ENCODE data around the gene PNMA8C.
"Not testable (repeated sequence)": the region's sequence is repeated elsewhere in the genome, so short reads cannot be mapped to it uniquely, and the experiment has no call there.

The PNMA8C gene

GRCh38 chr19:46435009-46435408 lies 6.3 kb upstream of the PNMA8C start:
- H3K36me3 ChIP-seq (ENCODE audit: control insufficient read depth in 2 of 2, insufficient read depth in 1 of 2, low read length in 2 of 2), result no peaks in the 10 kb centered on the region
- no peak overlapping the region for H3K4me3 ChIP-seq (ENCODE audit: low read depth, low read length)
- CTCF ChIA-PET, result interaction anchor here (1.3 kb wide), 1 partner anchor 18 kb away, joined by 3 read pairs; no protein-coding TSS in a partner anchor
- TF ChIP-seq SP7 (tag by site-specific recombination; IDR thresholded peaks at IDR 0.05) (0 out of 2 replicates have a peak, but pooled peaks have one; percentile 12), ZBTB20 (tag by site-specific recombination; IDR thresholded peaks at IDR 0.05) (no peak)
- no peaks in the 10 kb centered on the region for H3K9me3 ChIP-seq (ENCODE audit: control insufficient read depth, insufficient read depth, low read depth, low read length)
- no peaks in the 10 kb centered on the region for H3K4me1 ChIP-seq (ENCODE audit: control insufficient read depth, insufficient read depth, low read length)
- POLR2A ChIA-PET, result no interaction called here
- H3K27ac ChIP-seq (ENCODE audit: extremely low read depth, low read depth, low read length), result no peak overlapping the region

DNA sequence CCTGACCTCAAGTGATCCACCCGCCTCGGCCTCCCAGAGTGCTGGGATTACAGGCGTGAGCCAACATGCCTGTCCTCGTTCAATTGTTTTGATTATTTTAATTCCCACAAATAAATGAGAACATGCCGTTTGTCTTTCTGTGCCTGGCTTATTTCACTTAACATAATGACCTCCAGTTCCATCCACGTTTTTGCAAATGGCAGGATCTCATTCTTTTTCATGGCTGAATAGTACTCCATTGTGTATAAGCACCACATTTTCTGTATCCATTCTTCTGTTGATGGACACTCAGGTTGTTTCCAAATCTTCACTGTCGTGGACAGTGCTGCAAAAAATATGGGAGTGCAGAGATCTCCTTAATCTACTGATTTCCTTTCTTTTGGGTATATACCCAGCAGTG lies 4.7 kb upstream of the PNMA8C start:
- H3K27ac ChIP-seq (ENCODE audit: extremely low read depth, low read depth, low read length); H3K4me3 ChIP-seq (ENCODE audit: low read depth, low read length); H3K9me3 ChIP-seq (ENCODE audit: control insufficient read depth, insufficient read depth, low read depth, low read length); H3K4me1 ChIP-seq (ENCODE audit: control insufficient read depth, insufficient read depth, low read length); H3K36me3 ChIP-seq (ENCODE audit: control insufficient read depth in 2 of 2, insufficient read depth in 1 of 2, low read length in 2 of 2); POLR2A ChIA-PET: not testable (repeated sequence)
- 0 out of 2 replicates have a peak, but pooled peaks have one; percentile 68 for TF ChIP-seq ZNF580 (tag by site-specific recombination; IDR thresholded peaks at IDR 0.05)
- TF ChIP-seq ZNF146 (tag by site-specific recombination; IDR thresholded peaks at IDR 0.05), result peak; percentile 98
- CTCF ChIA-PET, result interaction anchor here (0.6 to 3.1 kb wide), 5 partner anchors 16 to 75 kb away, joined by 3 to 25 read pairs (median 4); no protein-coding TSS in a partner anchor

DNA sequence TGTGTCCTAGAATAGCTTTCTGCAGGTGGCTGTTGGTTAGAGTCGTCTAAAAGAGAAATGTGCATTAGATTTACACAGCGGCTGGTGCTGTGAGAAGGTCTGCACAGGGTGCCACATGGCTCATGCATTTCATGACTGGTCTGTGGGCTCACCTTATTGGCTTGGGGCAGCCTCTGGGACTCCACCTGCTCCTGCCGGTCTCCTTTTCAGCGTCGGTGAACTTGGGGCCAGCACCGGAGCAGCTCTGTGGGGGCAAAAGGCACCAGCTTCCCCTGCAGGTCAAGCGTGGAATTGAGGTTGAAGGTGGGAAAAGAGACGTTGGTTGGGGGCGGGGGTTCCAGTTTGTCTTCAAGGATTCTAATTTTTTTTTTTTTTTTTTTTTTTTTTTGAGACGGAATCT lies 3.1 kb upstream of the PNMA8C start:
- Histone ChIP-seq H3K9me3 (ENCODE audit: control insufficient read depth, insufficient read depth, low read depth, low read length) (no peaks in the 10 kb centered on the region), H3K4me1 (ENCODE audit: control insufficient read depth, insufficient read depth, low read length) (no peaks in the 10 kb centered on the region; the same call in 1 of the 2 replicates), H3K36me3 (ENCODE audit: control insufficient read depth in 2 of 2, insufficient read depth in 1 of 2, low read length in 2 of 2) (no peaks in the 10 kb centered on the region), H3K4me3 (ENCODE audit: low read depth, low read length) (no peak overlapping the region), H3K27ac (ENCODE audit: extremely low read depth, low read depth, low read length) (no peak overlapping the region)
- ChIA-PET CTCF (interaction anchor here (0.6 to 3.1 kb wide), 7 partner anchors 15 to 291 kb away, joined by 3 to 25 read pairs (median 3); no protein-coding TSS in a partner anchor), POLR2A (interaction anchor here (0.7 to 1.4 kb wide), 2 partner anchors 19 to 235 kb away, joined by 5 to 7 read pairs; partner anchors contain the start of gene CCDC8)
- TF ChIP-seq, protein P1, sequence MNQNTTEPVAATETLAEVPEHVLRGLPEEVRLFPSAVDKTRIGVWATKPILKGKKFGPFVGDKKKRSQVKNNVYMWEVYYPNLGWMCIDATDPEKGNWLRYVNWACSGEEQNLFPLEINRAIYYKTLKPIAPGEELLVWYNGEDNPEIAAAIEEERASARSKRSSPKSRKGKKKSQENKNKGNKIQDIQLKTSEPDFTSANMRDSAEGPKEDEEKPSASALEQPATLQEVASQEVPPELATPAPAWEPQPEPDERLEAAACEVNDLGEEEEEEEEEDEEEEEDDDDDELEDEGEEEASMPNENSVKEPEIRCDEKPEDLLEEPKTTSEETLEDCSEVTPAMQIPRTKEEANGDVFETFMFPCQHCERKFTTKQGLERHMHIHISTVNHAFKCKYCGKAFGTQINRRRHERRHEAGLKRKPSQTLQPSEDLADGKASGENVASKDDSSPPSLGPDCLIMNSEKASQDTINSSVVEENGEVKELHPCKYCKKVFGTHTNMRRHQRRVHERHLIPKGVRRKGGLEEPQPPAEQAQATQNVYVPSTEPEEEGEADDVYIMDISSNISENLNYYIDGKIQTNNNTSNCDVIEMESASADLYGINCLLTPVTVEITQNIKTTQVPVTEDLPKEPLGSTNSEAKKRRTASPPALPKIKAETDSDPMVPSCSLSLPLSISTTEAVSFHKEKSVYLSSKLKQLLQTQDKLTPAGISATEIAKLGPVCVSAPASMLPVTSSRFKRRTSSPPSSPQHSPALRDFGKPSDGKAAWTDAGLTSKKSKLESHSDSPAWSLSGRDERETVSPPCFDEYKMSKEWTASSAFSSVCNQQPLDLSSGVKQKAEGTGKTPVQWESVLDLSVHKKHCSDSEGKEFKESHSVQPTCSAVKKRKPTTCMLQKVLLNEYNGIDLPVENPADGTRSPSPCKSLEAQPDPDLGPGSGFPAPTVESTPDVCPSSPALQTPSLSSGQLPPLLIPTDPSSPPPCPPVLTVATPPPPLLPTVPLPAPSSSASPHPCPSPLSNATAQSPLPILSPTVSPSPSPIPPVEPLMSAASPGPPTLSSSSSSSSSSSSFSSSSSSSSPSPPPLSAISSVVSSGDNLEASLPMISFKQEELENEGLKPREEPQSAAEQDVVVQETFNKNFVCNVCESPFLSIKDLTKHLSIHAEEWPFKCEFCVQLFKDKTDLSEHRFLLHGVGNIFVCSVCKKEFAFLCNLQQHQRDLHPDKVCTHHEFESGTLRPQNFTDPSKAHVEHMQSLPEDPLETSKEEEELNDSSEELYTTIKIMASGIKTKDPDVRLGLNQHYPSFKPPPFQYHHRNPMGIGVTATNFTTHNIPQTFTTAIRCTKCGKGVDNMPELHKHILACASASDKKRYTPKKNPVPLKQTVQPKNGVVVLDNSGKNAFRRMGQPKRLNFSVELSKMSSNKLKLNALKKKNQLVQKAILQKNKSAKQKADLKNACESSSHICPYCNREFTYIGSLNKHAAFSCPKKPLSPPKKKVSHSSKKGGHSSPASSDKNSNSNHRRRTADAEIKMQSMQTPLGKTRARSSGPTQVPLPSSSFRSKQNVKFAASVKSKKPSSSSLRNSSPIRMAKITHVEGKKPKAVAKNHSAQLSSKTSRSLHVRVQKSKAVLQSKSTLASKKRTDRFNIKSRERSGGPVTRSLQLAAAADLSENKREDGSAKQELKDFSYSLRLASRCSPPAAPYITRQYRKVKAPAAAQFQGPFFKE (tag by site-specific recombination; IDR thresholded peaks at IDR 0.05; ENCODE audit: borderline replicate concordance), result no peak
- TF ChIP-seq ZNF624 (tag by site-specific recombination; IDR thresholded peaks at IDR 0.05), result no peak
- TF ChIP-seq ZNF341 (tag by site-specific recombination; IDR thresholded peaks at IDR 0.05; ENCODE audit: low read depth), result no peak
- TF ChIP-seq, protein P2, sequence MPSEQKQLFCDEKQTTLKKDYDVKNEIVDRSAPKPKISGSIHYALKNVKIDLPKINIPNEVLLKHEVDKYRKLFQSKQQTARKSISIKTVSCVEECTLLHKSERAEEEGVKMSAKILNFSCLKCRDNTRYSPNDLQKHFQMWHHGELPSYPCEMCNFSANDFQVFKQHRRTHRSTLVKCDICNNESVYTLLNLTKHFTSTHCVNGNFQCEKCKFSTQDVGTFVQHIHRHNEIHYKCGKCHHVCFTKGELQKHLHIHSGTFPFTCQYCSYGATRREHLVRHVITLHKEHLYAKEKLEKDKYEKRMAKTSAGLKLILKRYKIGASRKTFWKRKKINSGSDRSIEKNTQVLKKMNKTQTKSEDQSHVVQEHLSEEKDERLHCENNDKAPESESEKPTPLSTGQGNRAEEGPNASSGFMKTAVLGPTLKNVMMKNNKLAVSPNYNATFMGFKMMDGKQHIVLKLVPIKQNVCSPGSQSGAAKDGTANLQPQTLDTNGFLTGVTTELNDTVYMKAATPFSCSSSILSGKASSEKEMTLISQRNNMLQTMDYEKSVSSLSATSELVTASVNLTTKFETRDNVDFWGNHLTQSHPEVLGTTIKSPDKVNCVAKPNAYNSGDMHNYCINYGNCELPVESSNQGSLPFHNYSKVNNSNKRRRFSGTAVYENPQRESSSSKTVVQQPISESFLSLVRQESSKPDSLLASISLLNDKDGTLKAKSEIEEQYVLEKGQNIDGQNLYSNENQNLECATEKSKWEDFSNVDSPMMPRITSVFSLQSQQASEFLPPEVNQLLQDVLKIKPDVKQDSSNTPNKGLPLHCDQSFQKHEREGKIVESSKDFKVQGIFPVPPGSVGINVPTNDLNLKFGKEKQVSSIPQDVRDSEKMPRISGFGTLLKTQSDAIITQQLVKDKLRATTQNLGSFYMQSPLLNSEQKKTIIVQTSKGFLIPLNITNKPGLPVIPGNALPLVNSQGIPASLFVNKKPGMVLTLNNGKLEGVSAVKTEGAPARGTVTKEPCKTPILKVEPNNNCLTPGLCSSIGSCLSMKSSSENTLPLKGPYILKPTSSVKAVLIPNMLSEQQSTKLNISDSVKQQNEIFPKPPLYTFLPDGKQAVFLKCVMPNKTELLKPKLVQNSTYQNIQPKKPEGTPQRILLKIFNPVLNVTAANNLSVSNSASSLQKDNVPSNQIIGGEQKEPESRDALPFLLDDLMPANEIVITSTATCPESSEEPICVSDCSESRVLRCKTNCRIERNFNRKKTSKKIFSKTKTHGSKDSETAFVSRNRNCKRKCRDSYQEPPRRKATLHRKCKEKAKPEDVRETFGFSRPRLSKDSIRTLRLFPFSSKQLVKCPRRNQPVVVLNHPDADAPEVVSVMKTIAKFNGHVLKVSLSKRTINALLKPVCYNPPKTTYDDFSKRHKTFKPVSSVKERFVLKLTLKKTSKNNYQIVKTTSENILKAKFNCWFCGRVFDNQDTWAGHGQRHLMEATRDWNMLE (tag by site-specific recombination; conservative IDR thresholded peaks at IDR 0.05; ENCODE audit: low read depth), result no peak
- no peak for TF ChIP-seq SCRT2 (tag by site-specific recombination; IDR thresholded peaks at IDR 0.05)
- no peak for TF ChIP-seq ZNF138 (tag by site-specific recombination; IDR thresholded peaks at IDR 0.05; ENCODE audit: borderline replicate concordance)
- no peak for TF ChIP-seq ZSCAN16 (tag by site-specific recombination; IDR thresholded peaks at IDR 0.05)
- TF ChIP-seq, protein P3, sequence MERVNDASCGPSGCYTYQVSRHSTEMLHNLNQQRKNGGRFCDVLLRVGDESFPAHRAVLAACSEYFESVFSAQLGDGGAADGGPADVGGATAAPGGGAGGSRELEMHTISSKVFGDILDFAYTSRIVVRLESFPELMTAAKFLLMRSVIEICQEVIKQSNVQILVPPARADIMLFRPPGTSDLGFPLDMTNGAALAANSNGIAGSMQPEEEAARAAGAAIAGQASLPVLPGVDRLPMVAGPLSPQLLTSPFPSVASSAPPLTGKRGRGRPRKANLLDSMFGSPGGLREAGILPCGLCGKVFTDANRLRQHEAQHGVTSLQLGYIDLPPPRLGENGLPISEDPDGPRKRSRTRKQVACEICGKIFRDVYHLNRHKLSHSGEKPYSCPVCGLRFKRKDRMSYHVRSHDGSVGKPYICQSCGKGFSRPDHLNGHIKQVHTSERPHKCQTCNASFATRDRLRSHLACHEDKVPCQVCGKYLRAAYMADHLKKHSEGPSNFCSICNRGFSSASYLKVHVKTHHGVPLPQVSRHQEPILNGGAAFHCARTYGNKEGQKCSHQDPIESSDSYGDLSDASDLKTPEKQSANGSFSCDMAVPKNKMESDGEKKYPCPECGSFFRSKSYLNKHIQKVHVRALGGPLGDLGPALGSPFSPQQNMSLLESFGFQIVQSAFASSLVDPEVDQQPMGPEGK (tag by site-specific recombination; IDR thresholded peaks at IDR 0.05), result no peak
- no peak for TF ChIP-seq KLF7 (tag by site-specific recombination; IDR thresholded peaks at IDR 0.05; ENCODE audit: borderline replicate concordance)
- no peak for TF ChIP-seq ZNF133 (tag by site-specific recombination; IDR thresholded peaks at IDR 0.05)
- TF ChIP-seq KLF8 (tag by site-specific recombination; IDR thresholded peaks at IDR 0.05), result no peak
- TF ChIP-seq, protein P4, sequence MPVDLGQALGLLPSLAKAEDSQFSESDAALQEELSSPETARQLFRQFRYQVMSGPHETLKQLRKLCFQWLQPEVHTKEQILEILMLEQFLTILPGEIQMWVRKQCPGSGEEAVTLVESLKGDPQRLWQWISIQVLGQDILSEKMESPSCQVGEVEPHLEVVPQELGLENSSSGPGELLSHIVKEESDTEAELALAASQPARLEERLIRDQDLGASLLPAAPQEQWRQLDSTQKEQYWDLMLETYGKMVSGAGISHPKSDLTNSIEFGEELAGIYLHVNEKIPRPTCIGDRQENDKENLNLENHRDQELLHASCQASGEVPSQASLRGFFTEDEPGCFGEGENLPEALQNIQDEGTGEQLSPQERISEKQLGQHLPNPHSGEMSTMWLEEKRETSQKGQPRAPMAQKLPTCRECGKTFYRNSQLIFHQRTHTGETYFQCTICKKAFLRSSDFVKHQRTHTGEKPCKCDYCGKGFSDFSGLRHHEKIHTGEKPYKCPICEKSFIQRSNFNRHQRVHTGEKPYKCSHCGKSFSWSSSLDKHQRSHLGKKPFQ (tag by site-specific recombination; IDR thresholded peaks at IDR 0.05), result no peak

All from HEK293 (cell line).